Colonic mucosa (tissue), 4 donors: Measurements from ENCODE around the gene ZNRD2. TPM values are rescaled to one million over a fixed set of nuclear protein-coding genes. Genes with fewer than 3 reads are reported as not detected.

Experiments used
- DNase-seq: peaks from one replicate; pipeline ENCODE4 v3.0.0-alpha.2; 2020
- H3K27ac ChIP-seq: fragments of 200-600 bp; one replicate; pipeline ENCODE4 v1.8.0; 2021
- H3K27me3 ChIP-seq: fragments of 200-600 bp; one replicate; pipeline ENCODE4 v1.8.0; 2021
- H3K36me3 ChIP-seq: fragments of 200-600 bp; one replicate; pipeline ENCODE4 v1.8.0; 2021
- H3K4me1 ChIP-seq: fragments of 200-600 bp; one replicate; pipeline ENCODE4 v1.8.0; 2021; ENCODE audit warnings: mild to moderate bottlenecking
- H3K4me3 ChIP-seq: fragments of 200-600 bp; one replicate; pipeline ENCODE4 v1.8.0; 2021
- H3K9ac ChIP-seq, 2 donors: one replicate each; pipeline ENCODE4 v1.7.0; 2013; ENCODE audit warnings: control low read depth in 2 of 2, low read depth in 2 of 2, low read length in 2 of 2
- H3K9me3 ChIP-seq: fragments of 200-600 bp; one replicate; pipeline ENCODE4 v1.8.0; 2021
- CTCF ChIP-seq: fragments of 200-600 bp; IDR thresholded peaks from one replicate; pipeline ENCODE4 v1.8.0; 2022; ENCODE audit warnings: antibody characterized with exemption, mild to moderate bottlenecking
- intact Hi-C: fragments of 100-400 bp; cut with DNase I; formaldehyde crosslinking; loops from one replicate; pipeline ENCODE4 v1.14.1; 2022
- total RNA-seq, 2 donors: library from RNA; stranded (reverse); fragmentation: NEBNext Ultra II Directional in 1 of 2; extraction: Animal tissue kit (Norgen Biotek cat#: 25700) in 1 of 2; gene quantifications; one replicate each; pipeline ENCODE4 v1.2.1, GENCODE V29; 2021
- donor health status: healthy.
- donor health status: DM: no; HTN: no; CAD: no.
- donor health status: DM: no; HTN: no; CAD: no.

The ZNRD2 gene
- total RNA-seq, 2 donors from 2014 or later = 16.6 to 30.8 TPM

GRCh38 chr11:65537620-65538231 is 32.6 kb upstream of the ZNRD2 start:
- Histone ChIP-seq H3K36me3 (peaks cover 13% of the 10 kb centered on the region), H3K4me3 (no peak overlapping the region), H3K27me3 (no peaks in the 10 kb centered on the region), H3K9ac (no peak overlapping the region), H3K9me3 (no peaks in the 10 kb centered on the region), H3K27ac (no peak overlapping the region), H3K4me1 (peaks cover 8% of the 10 kb centered on the region)
- DNase-seq = no peak
- intact Hi-C loops = no loop called here
- TF ChIP-seq CTCF = no peak

- Histone ChIP-seq H3K27ac (no peak overlapping the region), H3K4me1 (peaks cover 8% of the 10 kb centered on the region), H3K9me3 (no peaks in the 10 kb centered on the region), H3K4me3 (no peak overlapping the region), H3K27me3 (no peaks in the 10 kb centered on the region), H3K9ac (no peak overlapping the region), H3K36me3 (peaks cover 7% of the 10 kb centered on the region)
- no peak for TF ChIP-seq CTCF
- no peak for DNase-seq
- intact Hi-C loops = no loop called here
These were observed 31.9 kb upstream of the ZNRD2 start for GRCh38 chr11:65538232-65538914.

GRCh38 chr11:65538915-65539743 is 31.1 kb upstream of the ZNRD2 start:
- no peak for DNase-seq
- no peak for TF ChIP-seq CTCF
- H3K36me3 ChIP-seq = peaks cover 5% of the 10 kb centered on the region

GRCh38 chr11:65539744-65540289 is 30.5 kb upstream of the ZNRD2 start:
- Histone ChIP-seq H3K27ac (peak overlapping the region; percentile 81), H3K27me3 (no peaks in the 10 kb centered on the region), H3K9me3 (no peaks in the 10 kb centered on the region), H3K9ac (peak overlapping the region; percentile 70 to 81), H3K36me3 (peaks cover 5% of the 10 kb centered on the region), H3K4me1 (peaks cover 8% of the 10 kb centered on the region), H3K4me3 (peak overlapping the region; percentile 45)
- peak; percentile 29 for TF ChIP-seq CTCF
- intact Hi-C loops = loop anchor here (5.0 kb wide), 2 partner anchors 52 to 72 kb away; partner anchors contain the start of gene MAP3K11
- peak; percentile 88 for DNase-seq

More at GRCh38 chr11:65538915-65539743, 31.1 kb upstream of the ZNRD2 start:
- intact Hi-C loops = no loop called here
- no peaks in the 10 kb centered on the region for H3K9me3 ChIP-seq
- peaks cover 8% of the 10 kb centered on the region for H3K4me1 ChIP-seq
- peak overlapping the region; percentile 45 for H3K4me3 ChIP-seq
- peak overlapping the region; percentile 70 to 81 for H3K9ac ChIP-seq
- peak overlapping the region; percentile 81 for H3K27ac ChIP-seq
- H3K27me3 ChIP-seq = no peaks in the 10 kb centered on the region
